PC-3 (cell line): Measurements from ENCODE around the gene FECH. TPM values are rescaled to one million over a fixed set of nuclear protein-coding genes. Genes with fewer than 3 reads are reported as not detected.

Experiments used
- ATAC-seq: fragments of 200-7000 bp; cut with Tn5 transposase; 2 replicates; pipeline ENCODE4 v1.9.1; 2020; ENCODE audit warnings: mild to moderate bottlenecking, moderate library complexity
- Bru-seq: library from RNA; stranded (reverse); fragments of 400-500 nt; gene quantifications from one replicate; lab custom pipeline; 2021; lab: Mats Ljungman, UMichigan
- BruChase-seq, 2 experiments: library from RNA; stranded (reverse); fragments of 400-500 nt; gene quantifications; one replicate each; lab custom pipeline; 2021; lab: Mats Ljungman, UMichigan
- BruUV-seq: library from RNA; stranded (reverse); fragments of 400-500 nt; replicated peaks from 2 replicates; lab custom pipeline; 2021; lab: Mats Ljungman, UMichigan
- CTCF ChIA-PET: fragments of 300-600 bp; sonication (Branson Sonifier 250); formaldehyde crosslinking; loops from one replicate; lab custom pipeline; 2022; ENCODE audit warnings: antibody characterized with exemption; lab: Charles Lee
- POLR2A ChIA-PET: fragments of 300-600 bp; sonication (Branson Sonifier 250); formaldehyde crosslinking; loops from one replicate; lab custom pipeline; 2022; ENCODE audit warnings: antibody characterized with exemption; ENCODE audit not compliant: unreplicated experiment; lab: Charles Lee
- DNase-seq: peaks from one replicate; pipeline ENCODE4 v3.0.0-alpha.2; 2015
- H2AFZ ChIP-seq: fragments of 300-600 bp; sonication (generic); 2 replicates; pipeline ENCODE4 v1.6.0; 2016; ENCODE audit warnings: antibody characterized with exemption, low read length
- H3F3A ChIP-seq: fragments of 300-600 bp; sonication (generic); one replicate; pipeline ENCODE4 v1.6.0; 2017; ENCODE audit warnings: antibody characterized with exemption, low read length, control low read depth, mild to moderate bottlenecking; ENCODE audit not compliant: unreplicated experiment
- H3K27ac ChIP-seq: fragments of 300-600 bp; sonication (generic); 2 replicates; pipeline ENCODE4 v1.5.1; 2016; ENCODE audit warnings: mild to moderate bottlenecking, low read length
- H3K27me3 ChIP-seq: fragments of 300-600 bp; sonication (generic); 2 replicates; pipeline ENCODE4 v1.6.1; 2016; ENCODE audit warnings: low read length, mixed read lengths
- H3K36me3 ChIP-seq: fragments of 300-600 bp; sonication (generic); 2 replicates; pipeline ENCODE4 v1.6.1; 2016; ENCODE audit warnings: low read depth, mixed run types, low read length, mixed read lengths
- H3K4me1 ChIP-seq: fragments of 300-600 bp; sonication (generic); 2 replicates; pipeline ENCODE4 v1.5.1; 2016; ENCODE audit warnings: low read length; ENCODE audit not compliant: insufficient read depth
- H3K4me2 ChIP-seq: fragments of 300-600 bp; sonication (generic); 2 replicates; pipeline ENCODE4 v1.6.0; 2016; ENCODE audit warnings: low read length
- H3K4me3 ChIP-seq: fragments of 300-600 bp; sonication (generic); 2 replicates; pipeline ENCODE4 v1.5.1; 2016; ENCODE audit warnings: mild to moderate bottlenecking, low read length, mixed read lengths
- H3K79me2 ChIP-seq: fragments of 300-600 bp; sonication (generic); 2 replicates; pipeline ENCODE4 v1.6.1; 2017; ENCODE audit warnings: low read length, mixed read lengths
- H3K9ac ChIP-seq: fragments of 300-600 bp; sonication (generic); 2 replicates; pipeline ENCODE4 v1.6.0; 2016; ENCODE audit warnings: mild to moderate bottlenecking, low read length
- H3K9me2 ChIP-seq: fragments of 300-600 bp; sonication (generic); replicated peaks from 2 replicates; pipeline ENCODE4 v1.6.1; 2016; ENCODE audit warnings: mixed run types, low read length, mixed read lengths
- H3K9me3 ChIP-seq: fragments of 300-600 bp; sonication (generic); 2 replicates; pipeline ENCODE4 v1.6.1; 2016; ENCODE audit warnings: low read length, mixed read lengths
- H4K20me1 ChIP-seq: fragments of 300-600 bp; sonication (generic); 2 replicates; pipeline ENCODE4 v1.6.1; 2016; ENCODE audit warnings: low read length, mixed read lengths
- EZH2 ChIP-seq: fragments of 300-600 bp; sonication (generic); IDR thresholded peaks from one replicate; pipeline ENCODE4 v1.6.1; 2017; ENCODE audit warnings: antibody characterized with exemption, mild to moderate bottlenecking, low read length; ENCODE audit not compliant: unreplicated experiment
- EZH2phosphoT487 ChIP-seq: fragments of 300-600 bp; sonication (generic); IDR thresholded peaks from 2 replicates; pipeline ENCODE4 v1.6.1; 2018; ENCODE audit warnings: mild to moderate bottlenecking, antibody characterized with exemption, low read length, borderline replicate concordance
- intact Hi-C: fragments of 100-400 bp; cut with micrococcal nuclease; formaldehyde crosslinking; loops from 2 replicates; pipeline ENCODE4 v1.9.0; 2023
- long read RNA-seq: library from polyadenylated mRNA; unstranded; transcript quantifications from one replicate; pipeline ENCODE4 v2.0.0, GENCODE V29; 2021; ENCODE audit not compliant: unreplicated experiment
- total RNA-seq: library from RNA; depleted of rRNA; stranded (reverse); fragments of >200 nt; gene quantifications from 2 replicates; pipeline ENCODE4 v1.2.3, GENCODE V29; 2014; rRNA removed
- TF ChIP-seq, protein P1 (sequence below): fragments of 300-600 bp; sonication (generic); conservative IDR thresholded peaks from 2 replicates; pipeline ENCODE4 v1.5.1; 2017; ENCODE audit warnings: antibody characterized with exemption, low read depth, mild to moderate bottlenecking, low read length

FECH gene, protein sequence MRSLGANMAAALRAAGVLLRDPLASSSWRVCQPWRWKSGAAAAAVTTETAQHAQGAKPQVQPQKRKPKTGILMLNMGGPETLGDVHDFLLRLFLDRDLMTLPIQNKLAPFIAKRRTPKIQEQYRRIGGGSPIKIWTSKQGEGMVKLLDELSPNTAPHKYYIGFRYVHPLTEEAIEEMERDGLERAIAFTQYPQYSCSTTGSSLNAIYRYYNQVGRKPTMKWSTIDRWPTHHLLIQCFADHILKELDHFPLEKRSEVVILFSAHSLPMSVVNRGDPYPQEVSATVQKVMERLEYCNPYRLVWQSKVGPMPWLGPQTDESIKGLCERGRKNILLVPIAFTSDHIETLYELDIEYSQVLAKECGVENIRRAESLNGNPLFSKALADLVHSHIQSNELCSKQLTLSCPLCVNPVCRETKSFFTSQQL
- total RNA-seq (87.7 and 136 TPM in 2 replicates), Bru-seq, nascent RNA (percentile 74 among the genes with signal in this experiment), BruChase-seq, experiment 1, labeled RNA remaining after a 6-hour chase (percentile 70 among the genes with signal in this experiment), BruChase-seq, experiment 2, labeled RNA remaining after a 2-hour chase (percentile 73 among the genes with signal in this experiment)
- long read RNA-seq, transcript FECH-201 (11 exons, 3,853 nt): major isoform, 106 of 137 reads
- long read RNA-seq, transcript FECH-202 (11 exons, 2,526 nt): minor isoform, 8 of 137 reads
- long read RNA-seq, partial matches to known transcripts: 12 of 137 reads
- long read RNA-seq, other reads (novel, unspliced or antisense): 11 of 137 reads

GRCh38 chr18:57586251-57587049 lies at the start of gene FECH:
FECH (minus strand) TSS chr18:57586702; CDS start chr18:57586620, 82 bp downstream.
- Histone ChIP-seq H3K27ac (peak within 1 kb of the TSS; percentile 48), H4K20me1 (no peaks in the 10 kb centered on the region), H3F3A (peaks cover 9% of the 10 kb centered on the region), H2AFZ (peak within 1 kb of the TSS; percentile 74), H3K36me3 (no peaks in the 10 kb centered on the region; the same call in 1 of the 2 replicates), H3K4me3 (peak within 1 kb of the TSS; percentile 95), H3K27me3 (no peaks in the 10 kb centered on the region), H3K4me1 (peaks cover 15% of the 10 kb centered on the region), H3K9ac (peak within 1 kb of the TSS; percentile 86), H3K9me3 (no peaks in the 10 kb centered on the region), H3K4me2 (peak within 1 kb of the TSS; percentile 98), H3K9me2 (no peaks in the 10 kb centered on the region), H3K79me2 (peaks cover 21% of the 10 kb centered on the region)
- intact Hi-C loops: no loop called here
- ChIA-PET CTCF (no interaction called here), POLR2A (no interaction called here)
- TF ChIP-seq, protein P1, sequence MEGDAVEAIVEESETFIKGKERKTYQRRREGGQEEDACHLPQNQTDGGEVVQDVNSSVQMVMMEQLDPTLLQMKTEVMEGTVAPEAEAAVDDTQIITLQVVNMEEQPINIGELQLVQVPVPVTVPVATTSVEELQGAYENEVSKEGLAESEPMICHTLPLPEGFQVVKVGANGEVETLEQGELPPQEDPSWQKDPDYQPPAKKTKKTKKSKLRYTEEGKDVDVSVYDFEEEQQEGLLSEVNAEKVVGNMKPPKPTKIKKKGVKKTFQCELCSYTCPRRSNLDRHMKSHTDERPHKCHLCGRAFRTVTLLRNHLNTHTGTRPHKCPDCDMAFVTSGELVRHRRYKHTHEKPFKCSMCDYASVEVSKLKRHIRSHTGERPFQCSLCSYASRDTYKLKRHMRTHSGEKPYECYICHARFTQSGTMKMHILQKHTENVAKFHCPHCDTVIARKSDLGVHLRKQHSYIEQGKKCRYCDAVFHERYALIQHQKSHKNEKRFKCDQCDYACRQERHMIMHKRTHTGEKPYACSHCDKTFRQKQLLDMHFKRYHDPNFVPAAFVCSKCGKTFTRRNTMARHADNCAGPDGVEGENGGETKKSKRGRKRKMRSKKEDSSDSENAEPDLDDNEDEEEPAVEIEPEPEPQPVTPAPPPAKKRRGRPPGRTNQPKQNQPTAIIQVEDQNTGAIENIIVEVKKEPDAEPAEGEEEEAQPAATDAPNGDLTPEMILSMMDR: no peak
- TF ChIP-seq EZH2: no peak
- no peak for TF ChIP-seq EZH2phosphoT487
- no TSS peak for BruUV-seq
- peak; percentile 93 for ATAC-seq
- DNase-seq: peak; percentile 74

GRCh38 chr18:57635003-57635822 lies 48.7 kb upstream of the FECH start:
- ChIA-PET CTCF (interaction anchor here (0.5 to 1.1 kb wide), 6 partner anchors 12 to 486 kb away, joined by 3 to 11 read pairs (median 7); no protein-coding TSS in a partner anchor), POLR2A (interaction anchor here (0.6 to 0.7 kb wide), 3 partner anchors 152 to 491 kb away, joined by 3 to 9 read pairs (median 8); no protein-coding TSS in a partner anchor)
- TF ChIP-seq, protein P1: no peak
- no peak for TF ChIP-seq EZH2phosphoT487
- no peak for TF ChIP-seq EZH2
- H3K9me3 ChIP-seq: no peaks in the 10 kb centered on the region
- no peaks in the 10 kb centered on the region for H3K27me3 ChIP-seq
- peak overlapping the region; percentile 29; the same call in 1 of the 2 replicates for H3K4me3 ChIP-seq
- peaks cover 5% of the 10 kb centered on the region for H3F3A ChIP-seq
- no peaks in the 10 kb centered on the region for H3K36me3 ChIP-seq
- intact Hi-C loops: loop anchor here (1.0 to 10.0 kb wide), 2 partner anchors 8 to 490 kb away; no protein-coding TSS in a partner anchor
- no peaks in the 10 kb centered on the region for H3K9me2 ChIP-seq
- DNase-seq (peak; percentile 73), ATAC-seq (peak; percentile 65)
- no peaks in the 10 kb centered on the region for H4K20me1 ChIP-seq
- H3K79me2 ChIP-seq: no peaks in the 10 kb centered on the region
- BruUV-seq: no TSS peak
- H3K9ac ChIP-seq: peak overlapping the region; percentile 54
- H3K4me1 ChIP-seq: peaks cover 28% of the 10 kb centered on the region
- no peak overlapping the region for H2AFZ ChIP-seq
- peak overlapping the region; percentile 94 for H3K27ac ChIP-seq
- peak overlapping the region; percentile 65 for H3K4me2 ChIP-seq
